PC-9 (cell line): ENCODE measurements around the gene DLGAP1. TPM values are rescaled to one million over a fixed set of nuclear protein-coding genes. Genes with fewer than 3 reads are reported as not detected.

Experiments
- BruUV-seq: library from RNA; stranded (reverse); fragments of 400-500 nt; replicated peaks from 2 replicates; lab custom pipeline; 2021; lab: Mats Ljungman, UMichigan
- CTCF ChIA-PET: fragments of 300-600 bp; sonication (Branson Sonifier 250); formaldehyde crosslinking; loops from one replicate; lab custom pipeline; 2022; ENCODE audit warnings: antibody characterized with exemption; lab: Charles Lee
- POLR2A ChIA-PET: fragments of 300-600 bp; sonication (Branson Sonifier 250); formaldehyde crosslinking; loops from one replicate; lab custom pipeline; 2022; ENCODE audit warnings: antibody characterized with exemption; ENCODE audit not compliant: unreplicated experiment; lab: Charles Lee
- DNase-seq, 2 experiments: peaks; one replicate each; pipeline versions ENCODE4 v3.0.0 to v3.0.0-alpha.2; 2015 to 2022; ENCODE audit warnings: mixed read lengths in 1 of 2
- H2AFZ ChIP-seq: fragments of 200-600 bp; sonication (generic); 2 replicates; pipeline ENCODE4 v1.8.1; 2017; ENCODE audit warnings: antibody characterized with exemption
- H3F3A ChIP-seq: fragments of 200-600 bp; sonication (generic); 2 replicates; pipeline ENCODE4 v1.8.1; 2017; ENCODE audit warnings: antibody characterized with exemption, mild to moderate bottlenecking, low read depth; ENCODE audit not compliant: insufficient read depth
- H3K27ac ChIP-seq: fragments of 200-600 bp; sonication (generic); 2 replicates; pipeline ENCODE4 v1.6.1; 2016; ENCODE audit warnings: mixed run types
- H3K27me3 ChIP-seq: fragments of 200-600 bp; sonication (generic); 2 replicates; pipeline ENCODE4 v1.6.1; 2016; ENCODE audit warnings: low read depth, mixed run types; ENCODE audit not compliant: insufficient read depth
- H3K36me3 ChIP-seq: fragments of 200-600 bp; sonication (generic); 2 replicates; pipeline ENCODE4 v1.6.1; 2016; ENCODE audit warnings: low read depth, mixed run types
- H3K4me1 ChIP-seq: fragments of 200-600 bp; sonication (generic); replicated peaks from 2 replicates; pipeline ENCODE4 v1.6.1; 2016; ENCODE audit warnings: mixed run types; ENCODE audit not compliant: insufficient read depth
- H3K4me2 ChIP-seq: fragments of 200-600 bp; sonication (generic); 2 replicates; pipeline ENCODE4 v1.6.1; 2017; ENCODE audit warnings: mixed run types
- H3K4me3 ChIP-seq: fragments of 200-600 bp; sonication (generic); 2 replicates; pipeline ENCODE4 v1.6.1; 2016; ENCODE audit warnings: mixed run types
- H3K79me2 ChIP-seq: fragments of 200-600 bp; sonication (generic); 2 replicates; pipeline ENCODE4 v1.6.1; 2017; ENCODE audit warnings: low read depth, mixed run types
- H3K9me2 ChIP-seq: fragments of 200-600 bp; sonication (generic); 2 replicates; pipeline ENCODE4 v1.8.1; 2017; ENCODE audit warnings: mild to moderate bottlenecking; ENCODE audit not compliant: insufficient read depth
- H3K9me3 ChIP-seq: fragments of 200-600 bp; sonication (generic); 2 replicates; pipeline ENCODE4 v1.8.1; 2016; ENCODE audit warnings: low read depth; ENCODE audit not compliant: insufficient read depth
- H4K20me1 ChIP-seq: fragments of 200-600 bp; sonication (generic); 2 replicates; pipeline ENCODE4 v1.8.1; 2017; ENCODE audit not compliant: insufficient read depth
- EZH2 ChIP-seq: fragments of 200-600 bp; sonication (generic); IDR thresholded peaks from 2 replicates; pipeline ENCODE4 v1.8.0; 2017; ENCODE audit warnings: antibody characterized with exemption, low read depth
- intact Hi-C: fragments of 100-400 bp; cut with micrococcal nuclease; formaldehyde crosslinking; loops from one replicate; pipeline ENCODE4 v1.10.0; 2022; ENCODE audit not compliant: unreplicated experiment
- total RNA-seq: library from RNA; stranded (reverse); gene quantifications from 2 replicates; pipeline ENCODE4 v1.2.3, GENCODE V29; 2021
- TF ChIP-seq, protein P1 (sequence below): fragments of 200-600 bp; sonication (generic); conservative IDR thresholded peaks from 2 replicates; pipeline ENCODE4 v1.6.1; 2017; ENCODE audit warnings: mixed run types, antibody characterized with exemption, mild to moderate bottlenecking, moderate library complexity

Gene DLGAP1
- total RNA-seq, 1 experiment from 2014 or later: not detected

DNA sequence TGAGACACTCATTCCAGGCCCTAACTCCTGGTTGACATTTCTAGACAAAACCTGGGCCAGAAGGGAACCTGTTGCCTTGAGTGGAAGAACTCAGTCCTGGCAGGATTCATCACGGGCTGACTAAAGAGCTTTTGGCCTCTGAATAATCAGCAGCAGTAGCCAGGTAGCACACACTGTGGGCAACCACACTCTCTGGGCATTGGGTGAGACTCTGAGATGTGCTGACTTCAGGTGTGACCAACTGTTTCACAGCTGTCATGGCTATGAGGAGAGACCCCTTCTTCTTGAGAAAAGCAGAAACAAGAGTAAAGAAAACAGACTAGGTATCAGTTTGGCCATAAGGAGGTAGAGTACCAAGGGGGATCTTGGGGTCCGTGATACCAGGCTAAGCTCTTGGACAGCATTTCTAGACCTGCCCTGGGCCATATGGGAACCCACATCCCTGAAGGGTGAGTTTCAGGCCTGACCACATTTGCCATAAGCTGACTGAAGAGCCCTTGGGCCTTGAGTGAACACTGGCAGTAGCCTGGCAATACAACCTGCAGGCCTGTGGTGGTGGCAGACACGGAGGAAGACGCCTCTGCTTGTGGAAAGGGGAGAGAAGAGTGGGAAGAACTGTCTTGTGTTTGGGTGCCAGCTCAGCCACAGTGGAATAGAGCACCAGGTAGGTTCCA lies 230.9 kb downstream of the DLGAP1 start:
- no peaks in the 10 kb centered on the region for H3K36me3 ChIP-seq
- no peaks in the 10 kb centered on the region for H3F3A ChIP-seq
- H3K4me1 ChIP-seq: no peaks in the 10 kb centered on the region
- H3K79me2 ChIP-seq: no peaks in the 10 kb centered on the region
- no peaks in the 10 kb centered on the region; the same call in 1 of the 2 replicates for H3K9me2 ChIP-seq
- no peaks in the 10 kb centered on the region for H3K9me3 ChIP-seq
- H2AFZ ChIP-seq: no peak overlapping the region
- no peak overlapping the region for H3K4me3 ChIP-seq
- no peaks in the 10 kb centered on the region for H4K20me1 ChIP-seq
- H3K4me2 ChIP-seq: no peak overlapping the region
- ChIA-PET CTCF (no interaction called here), POLR2A (no interaction called here)
- DNase-seq: no peak
- no peak for TF ChIP-seq EZH2
- TF ChIP-seq, protein P1, sequence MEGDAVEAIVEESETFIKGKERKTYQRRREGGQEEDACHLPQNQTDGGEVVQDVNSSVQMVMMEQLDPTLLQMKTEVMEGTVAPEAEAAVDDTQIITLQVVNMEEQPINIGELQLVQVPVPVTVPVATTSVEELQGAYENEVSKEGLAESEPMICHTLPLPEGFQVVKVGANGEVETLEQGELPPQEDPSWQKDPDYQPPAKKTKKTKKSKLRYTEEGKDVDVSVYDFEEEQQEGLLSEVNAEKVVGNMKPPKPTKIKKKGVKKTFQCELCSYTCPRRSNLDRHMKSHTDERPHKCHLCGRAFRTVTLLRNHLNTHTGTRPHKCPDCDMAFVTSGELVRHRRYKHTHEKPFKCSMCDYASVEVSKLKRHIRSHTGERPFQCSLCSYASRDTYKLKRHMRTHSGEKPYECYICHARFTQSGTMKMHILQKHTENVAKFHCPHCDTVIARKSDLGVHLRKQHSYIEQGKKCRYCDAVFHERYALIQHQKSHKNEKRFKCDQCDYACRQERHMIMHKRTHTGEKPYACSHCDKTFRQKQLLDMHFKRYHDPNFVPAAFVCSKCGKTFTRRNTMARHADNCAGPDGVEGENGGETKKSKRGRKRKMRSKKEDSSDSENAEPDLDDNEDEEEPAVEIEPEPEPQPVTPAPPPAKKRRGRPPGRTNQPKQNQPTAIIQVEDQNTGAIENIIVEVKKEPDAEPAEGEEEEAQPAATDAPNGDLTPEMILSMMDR: no peak
- H3K27me3 ChIP-seq: no peaks in the 10 kb centered on the region
- intact Hi-C loops: no loop called here
- no peak overlapping the region for H3K27ac ChIP-seq
- BruUV-seq: no TSS peak

DNA sequence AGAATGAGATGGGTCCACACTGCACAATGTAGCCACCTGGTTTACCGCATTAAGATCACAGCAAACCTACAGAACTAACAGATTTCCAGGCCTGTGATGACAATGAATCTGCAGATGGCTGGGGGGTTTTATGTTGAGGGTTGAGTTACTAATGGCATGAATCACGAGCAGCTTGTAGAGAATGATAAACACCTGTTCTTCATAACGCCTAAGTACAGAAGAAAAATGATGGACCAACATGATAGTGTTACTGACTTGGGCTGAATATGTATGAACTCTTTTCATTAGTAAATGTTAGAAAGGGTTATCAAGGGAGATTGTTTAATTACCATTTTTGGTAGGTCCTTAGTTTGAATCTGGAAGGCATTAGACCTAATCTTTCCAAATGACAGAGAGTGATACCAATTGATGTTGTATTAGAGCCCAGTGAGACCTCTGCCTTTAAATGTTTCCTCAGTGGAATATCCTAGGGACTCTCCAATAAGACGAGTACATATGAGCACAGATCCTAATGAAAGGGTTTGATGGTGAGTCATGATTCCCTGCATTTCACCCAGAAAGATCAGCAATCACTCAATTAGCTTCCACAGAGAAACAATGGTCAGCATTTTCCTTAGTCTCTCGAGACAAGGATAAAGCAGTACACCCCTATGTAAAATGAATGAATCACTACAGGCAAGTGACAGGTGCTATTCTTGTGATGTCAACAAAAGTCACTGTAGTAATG lies 243.8 kb downstream of the DLGAP1 start:
- DNase-seq: no peak
- Histone ChIP-seq H2AFZ (no peak overlapping the region), H3K36me3 (no peaks in the 10 kb centered on the region), H3F3A (no peaks in the 10 kb centered on the region), H3K4me1 (no peaks in the 10 kb centered on the region), H3K27ac (no peak overlapping the region), H3K4me2 (no peak overlapping the region), H3K4me3 (no peak overlapping the region), H4K20me1 (no peaks in the 10 kb centered on the region), H3K27me3 (no peaks in the 10 kb centered on the region), H3K79me2 (no peaks in the 10 kb centered on the region), H3K9me2 (no peaks in the 10 kb centered on the region), H3K9me3 (no peaks in the 10 kb centered on the region)
- intact Hi-C loops: no loop called here
- TF ChIP-seq EZH2: no peak
- TF ChIP-seq, protein P1: no peak
- BruUV-seq: no TSS peak
- POLR2A ChIA-PET: no interaction called here
- CTCF ChIA-PET: no interaction called here

DNA sequence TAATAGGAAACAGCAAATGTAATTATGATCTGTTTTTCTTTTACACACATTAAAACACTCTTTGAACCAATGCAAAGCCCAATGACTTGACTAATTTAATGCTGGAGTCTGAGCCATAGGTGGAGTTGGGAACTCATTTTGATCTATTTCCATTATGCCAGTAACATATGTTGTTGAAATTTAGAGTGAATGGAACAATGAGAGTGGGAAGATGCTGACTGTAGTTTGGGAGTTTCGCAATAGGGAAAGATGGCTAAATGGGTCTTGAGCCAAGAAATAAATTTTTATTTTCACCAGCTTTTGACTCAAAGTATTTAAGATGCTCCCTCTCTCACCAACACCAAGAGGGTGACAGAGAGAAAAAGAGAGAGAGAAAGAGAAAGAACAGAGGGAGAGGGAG lies 246.7 kb downstream of the DLGAP1 start:
- H3K9me2 ChIP-seq: no peaks in the 10 kb centered on the region
- intact Hi-C loops: no loop called here
- 0 out of 2 replicates have a peak, but pooled peaks cover 4% of the 10 kb centered on the region for H3K27me3 ChIP-seq
- TF ChIP-seq, protein P1: no peak
- TF ChIP-seq EZH2: no peak
- no peak overlapping the region for H3K4me3 ChIP-seq
- ChIA-PET POLR2A (no interaction called here), CTCF (no interaction called here)
- DNase-seq: no peak
- no peaks in the 10 kb centered on the region for H3K4me1 ChIP-seq
- H3K9me3 ChIP-seq: no peaks in the 10 kb centered on the region
- H3K27ac ChIP-seq: no peak overlapping the region
- H4K20me1 ChIP-seq: no peaks in the 10 kb centered on the region
- no peaks in the 10 kb centered on the region for H3K79me2 ChIP-seq
- H3F3A ChIP-seq: no peaks in the 10 kb centered on the region
- H3K36me3 ChIP-seq: no peaks in the 10 kb centered on the region
- H2AFZ ChIP-seq: no peak overlapping the region
- no peak overlapping the region for H3K4me2 ChIP-seq
- no TSS peak for BruUV-seq
